ENCODE results near the gene MAPK7.

GRCh38 chr17:19405114-19405513 lies 26.8 kb downstream of the MAPK7 start:
- no peak for TF ChIP-seq POLR2A (IDR thresholded peaks at IDR 0.05)
- TF ChIP-seq CTCF (IDR thresholded peaks at IDR 0.05), result no peak

All from Peyer's patch (tissue), 4 donors.